Subcutaneous abdominal adipose tissue (tissue), 5 donors: ENCODE results near the gene THRB.

ENCODE experiments used
- H3K27ac ChIP-seq: one replicate; pipeline ENCODE4 v1.7.0; 2013; ENCODE audit warnings: low read depth, mild to moderate bottlenecking, inconsistent platforms, low read length, moderate library complexity
- H3K27me3 ChIP-seq, 5 donors: one replicate each; pipeline ENCODE4 v1.7.0; 2013; ENCODE audit warnings: low read length in 5 of 5, inconsistent platforms in 1 of 5; ENCODE audit not compliant: control insufficient read depth in 5 of 5, insufficient read depth in 4 of 5
- H3K36me3 ChIP-seq, 5 donors: one replicate each; pipeline ENCODE4 v1.7.0; 2013; ENCODE audit warnings: low read length in 5 of 5; ENCODE audit not compliant: control insufficient read depth in 5 of 5, insufficient read depth in 5 of 5
- H3K4me1 ChIP-seq, 5 donors: one replicate each; pipeline ENCODE4 v1.7.0; 2013; ENCODE audit warnings: low read length in 5 of 5, mild to moderate bottlenecking in 3 of 5, moderate library complexity in 1 of 5; ENCODE audit not compliant: control insufficient read depth in 5 of 5, insufficient read depth in 5 of 5
- H3K4me3 ChIP-seq, 5 donors: one replicate each; pipeline ENCODE4 v1.7.0; 2013; ENCODE audit warnings: low read length in 5 of 5, low read depth in 1 of 5
- H3K9ac ChIP-seq, 5 donors: one replicate each; pipeline ENCODE4 v1.7.0; 2013; ENCODE audit warnings: low read length in 5 of 5, mild to moderate bottlenecking in 4 of 5, moderate library complexity in 3 of 5
- H3K9me3 ChIP-seq, 5 donors: one replicate each; pipeline ENCODE4 v1.7.0; 2013; ENCODE audit warnings: low read length in 5 of 5; ENCODE audit not compliant: control insufficient read depth in 5 of 5
- donor health status: healthy.
- donor health status: healthy.
- donor health status: healthy.
- donor health status: healthy.
- donor health status: healthy.

The THRB gene

GRCh38 chr3:24349367-24350019, 145.2 kb downstream of the THRB start:
- Histone ChIP-seq H3K9me3 (no peaks in the 10 kb centered on the region), H3K4me3 (no peak overlapping the region), H3K27me3 (no peaks in the 10 kb centered on the region), H3K27ac (no peak overlapping the region), H3K9ac (no peak overlapping the region), H3K4me1 (peaks cover 4 to 33% (median 23%) of the 10 kb centered on the region in 5 donors), H3K36me3 (no peaks in the 10 kb centered on the region)

GRCh38 chr3:24348348-24348747, 146.3 kb downstream of the THRB start:
- Histone ChIP-seq H3K4me3 (no peak overlapping the region), H3K36me3 (no peaks in the 10 kb centered on the region), H3K4me1 (peaks cover 4 to 25% (median 19%) of the 10 kb centered on the region in 5 donors), H3K27me3 (no peaks in the 10 kb centered on the region), H3K27ac (no peak overlapping the region), H3K9ac (no peak overlapping the region), H3K9me3 (no peaks in the 10 kb centered on the region)

GRCh38 chr3:24344784-24345439, 149.7 kb downstream of the THRB start:
- peaks cover 0 to 15% (median 7%) of the 10 kb centered on the region in 5 donors for H3K4me1 ChIP-seq
- H3K4me3 ChIP-seq, result no peak overlapping the region
- H3K9me3 ChIP-seq, result no peaks in the 10 kb centered on the region
- no peaks in the 10 kb centered on the region for H3K27me3 ChIP-seq
- no peak overlapping the region for H3K9ac ChIP-seq
- no peak overlapping the region for H3K27ac ChIP-seq
- H3K36me3 ChIP-seq, result no peaks in the 10 kb centered on the region

- H3K4me3 ChIP-seq, result no peak overlapping the region
- peaks cover 0 to 24% (median 16%) of the 10 kb centered on the region in 5 donors for H3K4me1 ChIP-seq
- H3K36me3 ChIP-seq, result no peaks in the 10 kb centered on the region
- H3K27me3 ChIP-seq, result no peaks in the 10 kb centered on the region
- no peak overlapping the region for H3K27ac ChIP-seq
- H3K9me3 ChIP-seq, result no peaks in the 10 kb centered on the region
- no peak overlapping the region for H3K9ac ChIP-seq
Observed at GRCh38 chr3:24343084-24343783, 151.4 kb downstream of the THRB start.

- Histone ChIP-seq H3K27ac (no peak overlapping the region), H3K27me3 (no peaks in the 10 kb centered on the region)
Observed at GRCh38 chr3:24342275-24342674, 152.4 kb downstream of the THRB start.

GRCh38 chr3:24341668-24342067, 153.0 kb downstream of the THRB start:
- Histone ChIP-seq H3K9ac (no peak overlapping the region), H3K36me3 (no peaks in the 10 kb centered on the region), H3K4me1 (peaks cover 0 to 31% (median 26%) of the 10 kb centered on the region in 5 donors), H3K9me3 (no peaks in the 10 kb centered on the region), H3K27ac (no peak overlapping the region), H3K27me3 (no peaks in the 10 kb centered on the region), H3K4me3 (no peak overlapping the region)

More at GRCh38 chr3:24342275-24342674, 152.4 kb downstream of the THRB start:
- no peak overlapping the region for H3K4me3 ChIP-seq
- no peak overlapping the region for H3K9ac ChIP-seq
- H3K4me1 ChIP-seq, result peaks cover 0 to 26% (median 20%) of the 10 kb centered on the region in 5 donors
- no peaks in the 10 kb centered on the region for H3K9me3 ChIP-seq
- no peaks in the 10 kb centered on the region for H3K36me3 ChIP-seq

- H3K4me3 ChIP-seq, result no peak overlapping the region
- no peaks in the 10 kb centered on the region for H3K36me3 ChIP-seq
- H3K27ac ChIP-seq, result no peak overlapping the region
- no peak overlapping the region for H3K9ac ChIP-seq
- H3K9me3 ChIP-seq, result no peaks in the 10 kb centered on the region
- peaks cover 0 to 37% (median 29%) of the 10 kb centered on the region in 5 donors for H3K4me1 ChIP-seq
- H3K27me3 ChIP-seq, result no peaks in the 10 kb centered on the region
Observed at GRCh38 chr3:24340966-24341365, 153.7 kb downstream of the THRB start.

GRCh38 chr3:24340161-24340560, 154.5 kb downstream of the THRB start:
- H3K9me3 ChIP-seq, result no peaks in the 10 kb centered on the region
- H3K4me1 ChIP-seq, result peaks cover 0 to 40% (median 28%) of the 10 kb centered on the region in 5 donors
- H3K4me3 ChIP-seq, result no peak overlapping the region
- H3K36me3 ChIP-seq, result no peaks in the 10 kb centered on the region
- H3K9ac ChIP-seq, result no peak overlapping the region
- H3K27ac ChIP-seq, result no peak overlapping the region
- no peaks in the 10 kb centered on the region for H3K27me3 ChIP-seq

GRCh38 chr3:24339266-24339825, 155.3 kb downstream of the THRB start:
- Histone ChIP-seq H3K36me3 (peaks cover 0 to 4% (median 0%) of the 10 kb centered on the region in 5 donors), H3K9me3 (no peaks in the 10 kb centered on the region), H3K27me3 (no peaks in the 10 kb centered on the region), H3K9ac (no peak overlapping the region), H3K4me3 (no peak overlapping the region), H3K27ac (no peak overlapping the region), H3K4me1 (peaks cover 0 to 34% (median 23%) of the 10 kb centered on the region in 5 donors)
